IMR-90 (cell line): ENCODE results near the gene GGT6. TPM values are rescaled to one million over a fixed set of nuclear protein-coding genes. Genes with fewer than 3 reads are reported as not detected.

Experiments
- ATAC-seq: fragments of 200-7000 bp; cut with Tn5 transposase; 2 replicates; pipeline ENCODE4 v1.9.1; 2020; ENCODE audit warnings: low read depth, mild to moderate bottlenecking, moderate library complexity
- BruUV-seq: library from RNA; stranded (reverse); fragments of 400-500 nt; replicated peaks from 2 replicates; lab custom pipeline; 2021; lab: Mats Ljungman, UMichigan
- CTCF ChIA-PET: fragments of 300-600 bp; formaldehyde crosslinking; extraction: SDS; loops from one replicate; lab custom pipeline; 2021; ENCODE audit warnings: antibody characterized with exemption; lab: Yijun Ruan, JAX
- POLR2A ChIA-PET: fragments of 300-600 bp; sonication (Branson Sonifier 250); formaldehyde crosslinking; loops from one replicate; lab custom pipeline; 2022; ENCODE audit warnings: antibody characterized with exemption; ENCODE audit not compliant: unreplicated experiment; lab: Charles Lee
- DNase-seq: peaks from one replicate; pipeline ENCODE4 v3.0.0; 2013
- H2AFZ ChIP-seq: replicated peaks from 2 replicates; pipeline ENCODE3; 2013; ENCODE audit warnings: low read length, mild to moderate bottlenecking; ENCODE audit not compliant: poor library complexity
- H2AK5ac ChIP-seq: 2 replicates; pipeline ENCODE4 v1.6.1; 2013; ENCODE audit warnings: low read depth, low read length, inconsistent platforms
- H2AK9ac ChIP-seq: replicated peaks from 2 replicates; pipeline ENCODE3; 2013; ENCODE audit warnings: mild to moderate bottlenecking, low read depth, low read length, moderate library complexity; ENCODE audit not compliant: poor library complexity
- H2BK120ac ChIP-seq: 2 replicates; pipeline ENCODE4 v1.6.1; 2013; ENCODE audit warnings: low read depth, low read length, inconsistent platforms
- H2BK15ac ChIP-seq: 3 replicates; pipeline ENCODE4 v1.6.1; 2013; ENCODE audit warnings: low read depth, low read length, inconsistent platforms
- H2BK20ac ChIP-seq: 2 replicates; pipeline ENCODE4 v1.6.1; 2013; ENCODE audit warnings: low read depth, mild to moderate bottlenecking, inconsistent platforms, low read length, moderate library complexity
- H2BK5ac ChIP-seq: 2 replicates; pipeline ENCODE4 v1.6.1; 2013; ENCODE audit warnings: mild to moderate bottlenecking, low read depth, low read length, inconsistent platforms; ENCODE audit not compliant: poor library complexity, severe bottlenecking
- H3K14ac ChIP-seq: replicated peaks from 2 replicates; pipeline ENCODE4 v1.6.1; 2013; ENCODE audit warnings: low read depth, low read length, inconsistent platforms
- H3K18ac ChIP-seq: 2 replicates; pipeline ENCODE4 v1.6.1; 2013; ENCODE audit warnings: low read depth, low read length, control low read depth
- H3K23ac ChIP-seq: 2 replicates; pipeline ENCODE4 v1.6.1; 2013; ENCODE audit warnings: low read depth, low read length, inconsistent platforms
- H3K27ac ChIP-seq: 2 replicates; pipeline ENCODE4 v1.5.1; 2013; ENCODE audit warnings: mild to moderate bottlenecking, control low read depth, low read length; ENCODE audit not compliant: insufficient read depth
- H3K27me3 ChIP-seq: 2 replicates; pipeline ENCODE4 v1.6.1; 2013; ENCODE audit warnings: low read length; ENCODE audit not compliant: control insufficient read depth, insufficient read depth
- H3K36me3 ChIP-seq: 2 replicates; pipeline ENCODE4 v1.6.1; 2013; ENCODE audit warnings: low read length, mixed read lengths; ENCODE audit not compliant: control insufficient read depth, insufficient read depth
- H3K4ac ChIP-seq: 2 replicates; pipeline ENCODE4 v1.6.1; 2013; ENCODE audit warnings: low read depth, low read length, inconsistent platforms
- H3K4me1 ChIP-seq: 2 replicates; pipeline ENCODE4 v1.6.1; 2013; ENCODE audit warnings: low read length, mixed read lengths; ENCODE audit not compliant: control insufficient read depth, insufficient read depth
- H3K4me2 ChIP-seq: 2 replicates; pipeline ENCODE4 v1.6.1; 2013; ENCODE audit warnings: low read depth, mild to moderate bottlenecking, control low read depth, low read length, moderate library complexity
- H3K4me3 ChIP-seq: 2 replicates; pipeline ENCODE4 v1.5.1; 2013; ENCODE audit warnings: low read depth, mild to moderate bottlenecking, control low read depth, low read length, moderate library complexity; ENCODE audit not compliant: insufficient read depth
- H3K56ac ChIP-seq: 2 replicates; pipeline ENCODE4 v1.6.1; 2013; ENCODE audit warnings: low read length, inconsistent platforms; ENCODE audit not compliant: insufficient read depth; ENCODE audit errors: extremely low read depth
- H3K79me1 ChIP-seq, 2 experiments: 2 replicates each; pipeline ENCODE4 v1.6.1; 2013; ENCODE audit warnings: low read length in 2 of 2, inconsistent platforms in 1 of 2, low read depth in 1 of 2
- H3K9ac ChIP-seq: 2 replicates; pipeline ENCODE4 v1.6.1; 2013; ENCODE audit warnings: low read depth, low read length, control low read depth
- H3K9me1 ChIP-seq: 2 replicates; pipeline ENCODE4 v1.6.1; 2013; ENCODE audit warnings: low read length, inconsistent platforms; ENCODE audit not compliant: insufficient read depth
- H3K9me3 ChIP-seq: 2 replicates; pipeline ENCODE4 v1.6.1; 2013; ENCODE audit warnings: low read length; ENCODE audit not compliant: control insufficient read depth, insufficient read depth
- H4K20me1 ChIP-seq: 2 replicates; pipeline ENCODE4 v1.6.1; 2013; ENCODE audit warnings: low read length, inconsistent platforms; ENCODE audit not compliant: insufficient read depth
- H4K5ac ChIP-seq: 2 replicates; pipeline ENCODE4 v1.6.1; 2013; ENCODE audit warnings: mild to moderate bottlenecking, low read depth, low read length, control low read depth
- H4K8ac ChIP-seq, 2 experiments: 2 replicates each; pipeline ENCODE4 v1.6.1; 2013; ENCODE audit warnings: low read depth in 2 of 2, low read length in 2 of 2, control low read depth in 1 of 2, inconsistent platforms in 1 of 2
- H4K91ac ChIP-seq: 2 replicates; pipeline ENCODE4 v1.6.1; 2013; ENCODE audit warnings: low read depth, low read length, inconsistent platforms; ENCODE audit not compliant: insufficient read depth
- POLR2A ChIP-seq: IDR thresholded peaks from 2 replicates; pipeline ENCODE4 v1.6.1; 2012; ENCODE audit warnings: mild to moderate bottlenecking, low read depth, low read length
- WGBS, 2 experiments: methylation state at CpG; one replicate each; pipeline versions ENCODE4 v1.1.5 to v1.1.7; 2013; ENCODE audit warnings: missing lambda C conversion rate in 2 of 2; ENCODE audit not compliant: insufficient read length in 1 of 2; ENCODE audit errors: extremely low coverage in 2 of 2; 5-methylcytosine and 5-hydroxymethylcytosine counted together
- dilution Hi-C: fragments of 300-500 bp; cut with HindIII; formaldehyde crosslinking; loops from one replicate; pipeline ENCODE4 v1.14.3; 2018; ENCODE audit warnings: low sequenced_read_pairs; ENCODE audit not compliant: unreplicated experiment
- in situ Hi-C: fragments of 300-500 bp; cut with MboI; formaldehyde crosslinking; loops from 3 replicates; pipeline ENCODE4 v1.14.3; 2019; ENCODE audit warnings: low sequenced_read_pairs, inconsistent platforms, mixed read lengths
- intact Hi-C: fragments of 100-400 bp; cut with micrococcal nuclease; formaldehyde crosslinking; loops from 2 replicates; pipeline ENCODE4 v1.10.0; 2022
- polyA plus RNA-seq, 3 experiments: library from polyadenylated mRNA; depleted of rRNA; stranded (reverse); fragments of >200 nt; gene quantifications; 2 replicates each; pipeline ENCODE4 v1.2.3, GENCODE V29; 2012; ENCODE audit warnings: low replicate concordance in 1 of 3
- total RNA-seq: library from RNA; depleted of rRNA; stranded (reverse); fragments of >200 nt; gene quantifications from 2 replicates; pipeline ENCODE4 v1.2.3, GENCODE V29; 2012
- TF ChIP-seq, protein P1 (sequence below): fragments of 150-350 bp; IDR thresholded peaks from 2 replicates; pipeline ENCODE4 v1.6.1; 2017; ENCODE audit warnings: mild to moderate bottlenecking, antibody characterized with exemption, low read length, low read depth

Gene GGT6
- total and polyA plus RNA-seq, 2 of the 4 experiments (the other 2 are of a cell fraction): not detected

DNA sequence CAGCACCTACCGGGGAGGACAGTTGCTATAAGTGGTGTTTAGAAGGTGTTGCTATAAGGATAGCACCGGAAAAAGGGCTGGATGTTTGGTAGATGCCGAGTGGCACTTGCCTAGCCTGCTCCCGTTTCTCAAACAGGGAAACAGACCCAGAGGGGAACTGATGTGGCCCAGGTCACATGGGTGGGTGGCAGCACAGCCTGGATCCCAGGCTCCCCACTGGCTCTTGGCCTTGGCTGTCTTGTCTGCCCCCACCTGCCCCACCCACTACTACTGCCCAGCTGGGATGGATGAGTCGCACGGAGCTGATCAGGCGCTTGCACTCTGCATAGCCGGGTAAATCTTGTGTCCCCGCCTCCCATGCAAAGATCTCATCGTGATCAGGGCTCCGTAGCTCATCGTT lies 31.2 kb upstream of the GGT6 start:
- in situ Hi-C loops: no loop called here
- DNase-seq: peak; percentile 53

More for the DNA sequence above, 31.2 kb upstream of the GGT6 start:
- Histone ChIP-seq H3K4ac (no peak overlapping the region), H3K27ac (no peak overlapping the region), H2BK20ac (no peak overlapping the region), H3K23ac (no peak overlapping the region), H4K20me1 (no peaks in the 10 kb centered on the region), H3K56ac (no peak overlapping the region), H3K4me2 (no peak overlapping the region), H2AK9ac (no peak overlapping the region), H4K8ac (no peak overlapping the region), H2BK5ac (no peak overlapping the region), H4K91ac (no peak overlapping the region), H2AFZ (no peak overlapping the region), H3K4me3 (no peak overlapping the region), H3K18ac (no peak overlapping the region), H3K36me3 (no peaks in the 10 kb centered on the region), H2BK15ac (no peak overlapping the region), H3K4me1 (peaks cover 4% of the 10 kb centered on the region; the same call in 1 of the 2 replicates), H3K14ac (no peak overlapping the region), H4K5ac (no peak overlapping the region), H3K27me3 (peaks cover 44% of the 10 kb centered on the region), H3K79me1 (no peaks in the 10 kb centered on the region), H2BK120ac (no peak overlapping the region), H3K9me3 (no peaks in the 10 kb centered on the region), H2AK5ac (no peak overlapping the region), H3K9ac (no peak overlapping the region), H3K9me1 (no peaks in the 10 kb centered on the region)
- ChIA-PET CTCF (no interaction called here), POLR2A (no interaction called here)
- dilution Hi-C loops (no loop called here), intact Hi-C loops (no loop called here)
- no TSS peak for BruUV-seq
- peak; percentile 89 for ATAC-seq
- TF ChIP-seq POLR2A: no peak
- TF ChIP-seq, protein P1, sequence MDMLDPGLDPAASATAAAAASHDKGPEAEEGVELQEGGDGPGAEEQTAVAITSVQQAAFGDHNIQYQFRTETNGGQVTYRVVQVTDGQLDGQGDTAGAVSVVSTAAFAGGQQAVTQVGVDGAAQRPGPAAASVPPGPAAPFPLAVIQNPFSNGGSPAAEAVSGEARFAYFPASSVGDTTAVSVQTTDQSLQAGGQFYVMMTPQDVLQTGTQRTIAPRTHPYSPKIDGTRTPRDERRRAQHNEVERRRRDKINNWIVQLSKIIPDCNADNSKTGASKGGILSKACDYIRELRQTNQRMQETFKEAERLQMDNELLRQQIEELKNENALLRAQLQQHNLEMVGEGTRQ: 0 out of 2 replicates have a peak, but pooled peaks have one; percentile 22
- 17% methylated on average over 6 of the region's 12 CpGs; no CpG with 5 or more reads in 1 of the 2 experiments for WGBS, 2 experiments
